HCT116 (cell line): ENCODE data around the gene CA11.

Source experiments
- CTCF ChIP-seq, 3 experiments: fragments of 200-600 bp in 1 of 3; sonication (generic) in 1 of 3; IDR thresholded peaks in 2 of 3; conservative IDR thresholded peaks in 1 of 3; 2 replicates each; pipeline ENCODE4 v1.5.1; 2012 to 2017; ENCODE audit warnings: low read depth in 2 of 3, low read length in 2 of 3, antibody characterized with exemption in 1 of 3, borderline replicate concordance in 1 of 3, control low read depth in 1 of 3, mild to moderate bottlenecking in 1 of 3, mixed read lengths in 1 of 3, mixed run types in 1 of 3, moderate library complexity in 1 of 3; ENCODE audit not compliant: insufficient read depth in 1 of 3
- POLR2AphosphoS5 ChIP-seq: IDR thresholded peaks from 2 replicates; pipeline ENCODE4 v1.6.1; 2011; ENCODE audit warnings: mild to moderate bottlenecking, low read depth, low read length, moderate library complexity
- ZBTB33 ChIP-seq: IDR thresholded peaks from 2 replicates; pipeline ENCODE4 v1.6.1; 2011; ENCODE audit warnings: mild to moderate bottlenecking, low read length, moderate library complexity; ENCODE audit not compliant: insufficient replicate concordance; ENCODE audit errors: extremely low read depth

- TF ChIP-seq CTCF (IDR thresholded peaks at IDR 0.05 in 2 of 3, conservative IDR thresholded peaks at IDR 0.05 in 1 of 3; ENCODE audit: borderline replicate concordance in 1 of 3, insufficient read depth in 1 of 3, low read depth in 2 of 3, low read length in 2 of 3) (peak; percentile 90 to 97 (median 93)), POLR2AphosphoS5 (peak; percentile 58), ZBTB33 (no peak)
Measured at GRCh38 chr19:48588670-48589401, 57.2 kb downstream of the CA11 start.
